HG02610 (cell line): ENCODE measurements around the gene HCFC1R1.

ENCODE experiments used
- ATAC-seq: cut with Tn5 transposase; IDR thresholded peaks from one replicate; pipeline ENCODE4 v1.9.1; 2021; ENCODE audit warnings: mild to moderate bottlenecking, moderate library complexity; ENCODE audit not compliant: unreplicated experiment

Gene HCFC1R1

GRCh38 chr16:3035972-3036725 is 12.4 kb upstream of the HCFC1R1 start:
- ATAC-seq, result no peak

GRCh38 chr16:3035289-3035971 is 11.7 kb upstream of the HCFC1R1 start:
- no peak for ATAC-seq

DNA sequence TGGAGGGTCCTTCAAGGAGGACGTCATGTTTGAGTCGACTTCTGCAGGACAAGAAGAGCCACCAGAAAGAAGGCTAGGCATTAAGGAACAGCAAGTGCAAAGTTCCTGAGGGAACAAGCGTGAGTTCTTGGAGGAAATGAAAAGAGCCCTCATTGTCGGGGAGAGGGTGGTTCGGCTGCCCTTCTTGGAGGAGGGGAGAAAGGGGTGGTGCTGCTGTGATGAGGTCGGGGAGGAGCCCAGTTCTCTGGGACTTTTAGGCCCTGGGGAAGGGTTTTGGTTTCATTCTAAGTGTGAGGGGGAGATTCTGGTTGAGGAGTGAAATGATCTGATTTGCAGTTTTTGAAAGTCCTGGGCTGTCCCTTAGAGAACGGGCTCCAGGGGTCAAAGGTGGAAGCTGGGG is 8.9 kb upstream of the HCFC1R1 start:
- ATAC-seq, result no peak

GRCh38 chr16:3030222-3031212 is 6.8 kb upstream of the HCFC1R1 start:
- no peak for ATAC-seq

DNA sequence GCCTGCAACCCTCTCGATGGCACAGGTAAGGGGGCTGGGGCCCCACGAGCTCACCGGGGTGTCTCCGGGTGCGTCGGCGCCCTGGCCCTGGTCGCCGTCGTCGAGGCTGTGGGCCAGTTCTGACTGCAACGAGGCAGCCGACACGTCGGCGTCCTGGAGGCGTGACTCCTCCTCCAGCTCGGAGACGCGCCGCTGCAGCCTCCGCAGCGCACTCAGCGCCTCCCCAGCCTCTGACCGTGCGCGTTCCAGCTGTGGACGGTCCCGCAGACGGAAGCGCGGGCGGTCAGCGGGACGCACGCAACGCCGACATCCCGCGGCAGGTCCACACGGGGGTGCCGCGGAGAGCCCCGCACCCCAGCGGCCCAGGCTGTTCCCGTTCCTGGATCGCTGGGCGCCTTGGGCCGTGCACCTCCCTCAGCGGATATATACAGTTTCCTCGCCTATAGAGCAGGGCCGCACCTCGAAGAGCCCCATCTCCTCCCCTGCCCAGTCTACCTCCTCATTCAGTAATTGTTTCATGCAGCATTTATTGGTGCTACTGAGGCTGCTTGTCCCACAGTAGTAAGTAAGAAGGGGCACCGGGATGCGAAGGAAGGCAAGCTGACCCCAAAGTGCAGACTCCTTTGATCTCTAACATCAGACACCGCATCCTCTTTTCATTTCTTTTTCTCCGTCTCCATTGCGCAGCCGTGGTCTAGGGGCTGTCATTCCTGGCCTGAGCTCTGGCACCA is 5.9 kb upstream of the HCFC1R1 start:
- ATAC-seq, result no peak

DNA sequence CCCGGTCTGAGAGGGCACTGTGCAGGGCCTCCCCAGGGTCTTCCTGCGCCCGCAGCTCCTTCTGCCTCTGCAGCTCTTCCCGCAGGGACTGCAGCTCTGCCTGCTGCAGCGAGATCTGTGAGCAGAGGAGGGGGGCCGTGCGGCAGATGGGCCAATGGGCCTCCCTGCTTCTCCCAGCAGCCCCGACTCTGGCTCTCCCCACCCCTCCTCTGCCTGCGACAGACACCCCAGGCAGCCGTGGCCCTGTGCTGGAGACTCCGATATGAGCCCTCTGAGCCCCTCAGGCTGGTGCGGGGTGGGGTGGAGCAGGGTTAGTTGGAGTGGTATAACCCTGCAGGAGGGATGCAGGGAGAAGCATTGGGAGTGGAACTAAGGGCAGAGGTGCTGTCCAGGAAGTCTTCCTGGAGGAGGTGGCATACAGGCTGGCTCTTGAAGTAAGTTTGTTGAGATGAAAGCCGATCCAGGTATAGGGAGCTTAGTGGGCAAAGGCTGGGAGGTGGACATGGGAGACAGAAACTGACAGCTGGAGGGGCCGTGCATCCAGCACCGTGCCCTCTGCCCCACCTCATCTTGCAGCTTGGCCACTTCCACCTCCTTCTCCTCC is 5.1 kb upstream of the HCFC1R1 start:
- no peak for ATAC-seq

GRCh38 chr16:3027983-3028715 is 4.4 kb upstream of the HCFC1R1 start:
- ATAC-seq, result peak; percentile 21

DNA sequence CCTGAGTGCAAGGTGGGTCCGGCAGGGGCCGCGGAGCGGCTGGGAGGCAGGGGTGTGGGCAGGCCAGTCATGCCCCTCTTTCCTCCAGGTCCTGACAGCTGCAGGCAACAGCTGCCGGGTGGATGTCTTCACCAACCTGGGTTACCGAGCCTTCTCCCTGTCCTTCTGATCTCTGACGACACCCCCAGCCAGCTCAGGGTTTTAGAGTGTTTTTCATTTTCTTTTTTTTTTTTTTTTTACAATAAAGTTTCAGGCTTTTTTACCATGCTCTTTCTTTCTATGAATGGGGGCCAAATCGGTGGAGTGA is 3.7 kb upstream of the HCFC1R1 start:
- no peak for ATAC-seq

GRCh38 chr16:3026609-3027488 is 3.1 kb upstream of the HCFC1R1 start:
- ATAC-seq, result no peak

GRCh38 chr16:3026003-3026378 is 2.2 kb upstream of the HCFC1R1 start:
- ATAC-seq, result no peak

DNA sequence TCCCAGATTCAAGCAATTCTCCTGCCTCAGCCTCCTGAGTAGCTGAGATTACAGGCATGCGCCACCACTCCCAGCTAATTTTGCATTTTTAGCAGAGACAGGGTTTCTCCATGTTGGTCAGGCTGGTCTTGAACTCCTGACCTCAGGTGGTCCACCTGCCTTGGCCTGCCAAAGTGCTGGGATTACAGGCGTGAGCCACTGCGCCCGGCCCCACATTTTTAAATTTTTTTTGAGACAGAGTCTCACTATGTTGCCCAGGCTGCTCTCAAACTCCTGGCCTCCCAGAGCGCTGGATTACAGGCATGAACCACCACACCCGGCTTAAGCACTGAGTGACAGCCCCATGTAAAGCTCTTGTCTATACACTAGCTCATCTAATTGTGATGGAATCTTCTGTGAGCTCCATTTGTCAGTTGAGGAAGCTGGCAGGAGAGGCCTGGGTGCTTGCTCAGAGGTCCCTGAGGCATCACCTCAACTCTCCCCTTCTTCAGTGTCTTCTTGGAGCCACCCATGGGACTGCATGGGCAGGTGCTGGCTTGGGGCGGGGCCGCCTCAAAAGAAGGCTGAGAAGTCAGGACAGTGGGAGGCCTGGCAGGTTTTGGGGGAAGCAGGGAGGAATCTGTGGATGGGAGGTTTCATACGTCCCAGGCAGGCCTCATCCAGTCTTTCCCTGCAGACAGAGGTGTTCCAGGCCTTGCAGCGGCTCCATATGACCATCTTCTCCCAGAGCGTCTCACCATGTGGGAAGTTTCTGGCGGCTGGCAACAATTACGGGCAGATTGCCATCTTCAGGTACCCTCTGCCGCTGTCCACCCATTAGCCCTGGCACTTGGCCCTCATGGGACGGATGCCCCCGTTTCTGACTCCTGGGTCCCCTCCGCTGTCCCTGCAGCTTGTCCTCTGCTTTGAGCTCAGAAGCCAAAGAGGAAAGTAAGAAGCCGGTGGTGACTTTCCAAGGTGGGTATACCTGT is 1.6 kb upstream of the HCFC1R1 start:
- no peak for ATAC-seq

- no peak for ATAC-seq
These were observed 400 bp downstream of the HCFC1R1 start for GRCh38 chr16:3023415-3023668.

DNA sequence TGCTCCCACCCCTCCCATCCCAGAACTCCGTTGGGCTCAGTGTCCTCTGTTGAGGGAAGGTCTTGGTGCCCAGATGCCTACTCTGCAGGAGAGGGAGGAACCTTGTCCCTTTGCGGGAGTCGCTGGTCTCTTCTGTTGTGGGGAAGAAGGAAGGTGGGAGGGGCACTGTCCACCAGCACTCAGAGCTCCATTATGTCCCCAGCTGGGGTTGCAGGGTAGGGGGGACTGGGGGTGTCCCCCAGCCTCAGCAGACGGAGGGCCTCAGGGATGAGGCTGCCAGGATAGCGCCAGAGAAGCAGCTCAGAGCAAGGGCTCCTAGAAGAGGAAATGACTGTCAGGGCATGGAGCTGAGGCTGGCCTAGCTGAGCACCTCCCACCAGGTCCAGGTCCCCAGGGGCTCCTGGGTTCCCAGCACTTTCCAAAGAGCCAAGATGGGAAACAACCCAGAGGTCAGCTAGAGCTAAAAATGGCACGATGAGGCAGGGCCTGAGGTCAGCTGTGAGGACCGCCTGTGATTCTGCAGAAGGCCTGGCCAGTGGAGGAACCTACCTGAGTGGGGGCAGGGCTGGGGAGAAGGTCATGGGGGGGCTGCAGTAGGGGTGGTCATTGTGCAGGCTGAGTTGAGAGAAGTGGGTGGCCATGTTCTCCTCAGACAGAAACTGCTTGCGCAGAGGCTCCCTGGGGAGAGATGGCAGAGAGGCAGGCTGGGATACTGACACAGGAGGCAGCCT is 893 bp downstream of the HCFC1R1 start:
- ATAC-seq, result no peak

GRCh38 chr16:3022208-3022683 is 1.5 kb downstream of the HCFC1R1 start:
- no peak for ATAC-seq

- ATAC-seq, result no peak
These were observed 2.1 kb downstream of the HCFC1R1 start for GRCh38 chr16:3021449-3022207.
